Astrocyte (in vitro differentiated cells and primary cell): ENCODE results near the gene GAPT. TPM values are rescaled to one million over a fixed set of nuclear protein-coding genes. Genes with fewer than 3 reads are reported as not detected.

ENCODE experiments used
- DNase-seq: peaks from one replicate; pipeline ENCODE4 v3.0.0-alpha.2; 2010; ENCODE audit warnings: low read depth
- FAIRE-seq: peaks from 2 replicates; lab custom pipeline; 2011; peaks lifted over from hg19 to GRCh38; lab: Jason Lieb, UNC
- H2AFZ ChIP-seq: 2 replicates; pipeline ENCODE4 v1.6.0; 2012; ENCODE audit warnings: low read depth, low read length, inconsistent platforms
- H3K27ac ChIP-seq: 2 replicates; pipeline ENCODE4 v1.5.1; 2011; ENCODE audit warnings: low read depth, low read length, inconsistent platforms
- H3K27me3 ChIP-seq: 2 replicates; pipeline ENCODE4 v1.6.0; 2011; ENCODE audit warnings: low read length, inconsistent platforms; ENCODE audit not compliant: insufficient read depth
- H3K36me3 ChIP-seq: 2 replicates; pipeline ENCODE4 v1.5.1; 2011; ENCODE audit warnings: low read length, inconsistent platforms; ENCODE audit not compliant: insufficient read depth
- H3K4me1 ChIP-seq: 2 replicates; pipeline ENCODE4 v1.5.1; 2011; ENCODE audit warnings: low read length, inconsistent platforms; ENCODE audit not compliant: insufficient read depth
- H3K4me2 ChIP-seq: 2 replicates; pipeline ENCODE4 v1.6.0; 2012; ENCODE audit warnings: low read length, inconsistent platforms
- H3K4me3 ChIP-seq: 2 replicates; pipeline ENCODE4 v1.5.1; 2011; ENCODE audit warnings: low read depth, mild to moderate bottlenecking, low read length, inconsistent platforms; ENCODE audit not compliant: insufficient read depth
- H3K79me2 ChIP-seq: 2 replicates; pipeline ENCODE4 v1.6.0; 2012; ENCODE audit warnings: mild to moderate bottlenecking, low read length, inconsistent platforms; ENCODE audit not compliant: insufficient read depth
- H3K9ac ChIP-seq: 2 replicates; pipeline ENCODE4 v1.6.0; 2012; ENCODE audit warnings: mild to moderate bottlenecking, low read length, inconsistent platforms
- H3K9me3 ChIP-seq: 2 replicates; pipeline ENCODE4 v1.5.1; 2012; ENCODE audit warnings: low read depth, mild to moderate bottlenecking, low read length, inconsistent platforms; ENCODE audit not compliant: insufficient read depth
- H4K20me1 ChIP-seq: 2 replicates; pipeline ENCODE4 v1.6.0; 2012; ENCODE audit warnings: low read length, inconsistent platforms; ENCODE audit not compliant: insufficient read depth
- H3K27ac Mint-ChIP-seq: one replicate; pipeline ENCODE4 v1.8.0; 2021; ENCODE audit warnings: mild to moderate bottlenecking, mixed read lengths; ENCODE audit not compliant: unreplicated experiment
- H3K27me3 Mint-ChIP-seq: one replicate; pipeline ENCODE4 v1.8.0; 2021; ENCODE audit warnings: low read depth, mixed read lengths; ENCODE audit not compliant: unreplicated experiment
- H3K36me3 Mint-ChIP-seq: one replicate; pipeline ENCODE4 v1.8.0; 2021; ENCODE audit warnings: low read depth, mixed read lengths; ENCODE audit not compliant: unreplicated experiment
- H3K4me1 Mint-ChIP-seq: one replicate; pipeline ENCODE4 v1.8.0; 2021; ENCODE audit warnings: low read depth, mixed read lengths; ENCODE audit not compliant: unreplicated experiment
- H3K4me3 Mint-ChIP-seq: one replicate; pipeline ENCODE4 v1.8.0; 2021; ENCODE audit warnings: mild to moderate bottlenecking, moderate library complexity, mixed read lengths; ENCODE audit not compliant: unreplicated experiment
- H3K9me3 Mint-ChIP-seq: one replicate; pipeline ENCODE4 v1.8.0; 2021; ENCODE audit warnings: mild to moderate bottlenecking, mixed read lengths; ENCODE audit not compliant: unreplicated experiment
- CTCF ChIP-seq: IDR thresholded peaks from 2 replicates; pipeline ENCODE4 v1.5.1; 2011; ENCODE audit warnings: low read depth, mild to moderate bottlenecking, inconsistent platforms, low read length, moderate library complexity; ENCODE audit not compliant: insufficient read depth
- EZH2 ChIP-seq: IDR thresholded peaks from 2 replicates; pipeline ENCODE4 v1.6.1; 2012; ENCODE audit warnings: mild to moderate bottlenecking, low read length, inconsistent platforms; ENCODE audit not compliant: insufficient read depth
- total RNA-seq: library from RNA; stranded (reverse); gene quantifications from 2 replicates; pipeline ENCODE4 v1.2.1, GENCODE V29; 2021

Gene GAPT
- total RNA-seq, 1 donor from 2014 or later, result not detected

- no peak overlapping the region for H3K4me3 ChIP-seq
- H3K36me3 ChIP-seq, result no peaks in the 10 kb centered on the region
- H2AFZ ChIP-seq, result no peak overlapping the region
- DNase-seq, result no peak
- FAIRE-seq, result no peak
- peaks cover 6% of the 10 kb centered on the region for H3K9me3 ChIP-seq
- Mint-ChIP-seq H3K27me3 (no peaks in the 10 kb centered on the region), H3K27ac (no peak overlapping the region), H3K9me3 (no peaks in the 10 kb centered on the region), H3K36me3 (no peaks in the 10 kb centered on the region), H3K4me1 (peaks cover 5% of the 10 kb centered on the region), H3K4me3 (no peak overlapping the region)
- H3K27me3 ChIP-seq, result no peaks in the 10 kb centered on the region
- H3K4me1 ChIP-seq, result no peaks in the 10 kb centered on the region
- TF ChIP-seq CTCF (no peak), EZH2 (no peak)
- no peak overlapping the region for H3K27ac ChIP-seq
- H3K4me2 ChIP-seq, result no peak overlapping the region
- H4K20me1 ChIP-seq, result no peaks in the 10 kb centered on the region
- H3K9ac ChIP-seq, result no peak overlapping the region
- H3K79me2 ChIP-seq, result no peaks in the 10 kb centered on the region
Measured at GRCh38 chr5:58482536-58482935, 8.7 kb upstream of the GAPT start.

- no peaks in the 10 kb centered on the region for H3K4me1 ChIP-seq
- no peaks in the 10 kb centered on the region for H3K27me3 ChIP-seq
- H3K36me3 ChIP-seq, result no peaks in the 10 kb centered on the region
- H3K4me3 Mint-ChIP-seq, result no peak overlapping the region
- TF ChIP-seq CTCF (no peak), EZH2 (no peak)
- H3K4me2 ChIP-seq, result no peak overlapping the region
- no peak for DNase-seq
- H3K27ac Mint-ChIP-seq, result no peak overlapping the region
- no peaks in the 10 kb centered on the region for H4K20me1 ChIP-seq
- H3K4me1 Mint-ChIP-seq, result no peaks in the 10 kb centered on the region
- H2AFZ ChIP-seq, result no peak overlapping the region
- no peak overlapping the region for H3K27ac ChIP-seq
- no peak for FAIRE-seq
- H3K27me3 Mint-ChIP-seq, result no peaks in the 10 kb centered on the region
- no peak overlapping the region for H3K4me3 ChIP-seq
- H3K79me2 ChIP-seq, result no peaks in the 10 kb centered on the region
- peaks cover 6% of the 10 kb centered on the region for H3K9me3 ChIP-seq
- H3K36me3 Mint-ChIP-seq, result no peaks in the 10 kb centered on the region
- H3K9ac ChIP-seq, result no peak overlapping the region
- no peaks in the 10 kb centered on the region for H3K9me3 Mint-ChIP-seq
Measured at GRCh38 chr5:58484505-58484904, 6.7 kb upstream of the GAPT start.

GRCh38 chr5:58486290-58486689 lies 4.9 kb upstream of the GAPT start:
- DNase-seq, result no peak
- H3K27ac ChIP-seq, result no peak overlapping the region
- Mint-ChIP-seq H3K4me1 (no peaks in the 10 kb centered on the region), H3K36me3 (no peaks in the 10 kb centered on the region), H3K27me3 (no peaks in the 10 kb centered on the region), H3K27ac (no peak overlapping the region), H3K4me3 (no peak overlapping the region), H3K9me3 (no peaks in the 10 kb centered on the region)
- H3K9me3 ChIP-seq, result peaks cover under 1% of the 10 kb centered on the region
- TF ChIP-seq CTCF (no peak), EZH2 (no peak)
- H2AFZ ChIP-seq, result no peak overlapping the region
- H3K36me3 ChIP-seq, result no peaks in the 10 kb centered on the region
- no peaks in the 10 kb centered on the region for H3K4me1 ChIP-seq
- no peaks in the 10 kb centered on the region for H4K20me1 ChIP-seq
- H3K4me3 ChIP-seq, result no peak overlapping the region
- no peaks in the 10 kb centered on the region for H3K79me2 ChIP-seq
- H3K4me2 ChIP-seq, result no peak overlapping the region
- H3K9ac ChIP-seq, result no peak overlapping the region
- H3K27me3 ChIP-seq, result no peaks in the 10 kb centered on the region
- no peak for FAIRE-seq
